Subcutaneous adipose tissue (tissue), 4 donors: Measurements from ENCODE around the gene CYP4F22. TPM values are rescaled to one million over a fixed set of nuclear protein-coding genes. Genes with fewer than 3 reads are reported as not detected.

Experiments
- total RNA-seq, 4 donors: library from RNA; depleted of rRNA; stranded (reverse); fragments of >200 nt; gene quantifications; one replicate each; pipeline ENCODE4 v1.1.0, GENCODE V29; 2016
- TF ChIP-seq, protein P1 (sequence below): fragments of 450-650 bp; IDR thresholded peaks from one replicate; pipeline ENCODE4 v1.5.1; 2016; ENCODE audit warnings: low read depth, mild to moderate bottlenecking, control low read depth, antibody characterized with exemption, moderate library complexity

CYP4F22 gene
- total RNA-seq, 4 donors from 2014 or later, result 0.33 to 5.9 (median 1.2) TPM

DNA sequence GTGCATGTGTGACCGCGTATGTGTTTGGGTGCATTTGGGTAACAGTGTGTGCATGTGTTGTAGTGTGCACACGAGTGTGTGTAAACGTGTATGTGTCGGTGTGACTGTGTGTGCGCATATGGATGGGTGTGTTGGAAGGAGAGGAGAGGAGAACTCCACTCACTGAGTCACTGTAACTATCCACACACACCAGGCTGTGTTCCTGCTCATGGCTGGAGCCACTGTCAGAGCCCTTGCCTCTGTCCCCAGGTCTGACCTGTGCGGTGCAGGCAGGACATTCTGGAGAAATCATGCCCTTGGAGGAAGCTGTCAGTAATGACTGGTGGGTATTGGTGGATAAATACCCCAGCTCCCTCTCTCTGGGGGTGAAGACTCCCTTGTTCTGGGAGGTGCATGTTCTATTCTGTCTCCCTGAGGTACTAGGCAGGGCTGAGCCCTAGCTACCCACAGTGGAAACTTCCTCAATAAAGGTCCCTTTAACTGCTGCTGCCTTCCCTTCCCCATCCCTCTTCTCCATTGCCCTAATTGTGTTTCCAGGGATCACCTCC is 48.4 kb downstream of the CYP4F22 start:
- TF ChIP-seq, protein P1, sequence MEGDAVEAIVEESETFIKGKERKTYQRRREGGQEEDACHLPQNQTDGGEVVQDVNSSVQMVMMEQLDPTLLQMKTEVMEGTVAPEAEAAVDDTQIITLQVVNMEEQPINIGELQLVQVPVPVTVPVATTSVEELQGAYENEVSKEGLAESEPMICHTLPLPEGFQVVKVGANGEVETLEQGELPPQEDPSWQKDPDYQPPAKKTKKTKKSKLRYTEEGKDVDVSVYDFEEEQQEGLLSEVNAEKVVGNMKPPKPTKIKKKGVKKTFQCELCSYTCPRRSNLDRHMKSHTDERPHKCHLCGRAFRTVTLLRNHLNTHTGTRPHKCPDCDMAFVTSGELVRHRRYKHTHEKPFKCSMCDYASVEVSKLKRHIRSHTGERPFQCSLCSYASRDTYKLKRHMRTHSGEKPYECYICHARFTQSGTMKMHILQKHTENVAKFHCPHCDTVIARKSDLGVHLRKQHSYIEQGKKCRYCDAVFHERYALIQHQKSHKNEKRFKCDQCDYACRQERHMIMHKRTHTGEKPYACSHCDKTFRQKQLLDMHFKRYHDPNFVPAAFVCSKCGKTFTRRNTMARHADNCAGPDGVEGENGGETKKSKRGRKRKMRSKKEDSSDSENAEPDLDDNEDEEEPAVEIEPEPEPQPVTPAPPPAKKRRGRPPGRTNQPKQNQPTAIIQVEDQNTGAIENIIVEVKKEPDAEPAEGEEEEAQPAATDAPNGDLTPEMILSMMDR, result no peak

DNA sequence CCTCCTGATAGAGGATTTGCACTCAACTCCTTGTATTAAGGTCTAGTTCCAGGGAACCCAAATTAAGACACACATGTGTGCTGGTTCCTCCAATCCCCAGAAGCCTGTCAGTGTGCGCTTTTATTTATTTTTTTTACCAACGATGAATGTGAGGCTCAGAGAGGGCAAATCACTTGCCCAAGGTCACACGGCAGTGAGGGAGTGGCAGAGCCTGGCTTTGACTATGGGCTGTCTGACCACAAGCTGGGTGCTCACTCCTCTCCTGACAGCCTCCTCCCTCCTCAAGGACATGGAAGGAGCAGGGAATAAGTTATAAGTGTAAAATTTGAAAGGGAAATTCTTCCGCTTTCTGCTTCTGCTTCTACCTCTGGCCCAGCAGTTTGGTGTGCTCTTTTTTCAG is 48.9 kb downstream of the CYP4F22 start:
- TF ChIP-seq, protein P1, result no peak

DNA sequence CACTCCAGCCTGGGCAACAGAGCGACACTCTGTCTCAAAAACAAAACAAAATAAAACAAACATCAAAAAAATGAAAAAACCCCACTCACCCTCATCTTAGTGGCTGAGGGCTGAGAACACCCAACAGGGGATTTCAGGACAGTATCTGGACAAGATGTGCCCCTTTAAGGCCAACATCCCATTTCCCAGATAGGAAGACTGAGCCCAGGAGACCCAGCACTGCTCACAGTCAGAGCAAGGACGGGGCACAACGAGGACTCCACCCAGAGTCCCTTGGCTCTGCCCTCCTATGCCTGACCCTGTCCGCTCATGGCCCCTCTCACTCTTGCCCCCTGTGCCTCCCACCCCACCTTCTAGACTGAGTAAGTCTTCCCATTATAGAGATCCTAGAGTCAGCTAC is 53.8 kb downstream of the CYP4F22 start:
- TF ChIP-seq, protein P1, result no peak

DNA sequence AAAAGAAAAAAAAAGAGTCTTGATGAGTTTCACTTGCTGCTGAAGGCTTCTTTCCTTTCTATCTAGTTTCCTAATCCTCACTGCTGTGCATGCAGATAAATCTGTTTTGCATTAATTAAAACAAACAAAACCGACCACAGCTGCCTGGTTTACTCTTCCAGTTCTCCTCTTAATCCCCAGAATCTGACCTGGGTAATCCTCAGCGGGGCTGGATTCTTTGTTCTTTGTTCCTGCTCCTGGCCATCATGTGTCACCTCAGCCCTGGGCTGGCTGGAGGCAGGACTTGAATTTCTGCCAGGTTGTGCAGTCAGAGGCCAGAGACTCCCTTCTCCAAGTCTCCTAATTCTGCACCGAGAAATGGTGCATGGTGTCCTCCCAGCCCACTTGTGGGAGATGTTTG is 54.5 kb downstream of the CYP4F22 start:
- TF ChIP-seq, protein P1, result no peak

DNA sequence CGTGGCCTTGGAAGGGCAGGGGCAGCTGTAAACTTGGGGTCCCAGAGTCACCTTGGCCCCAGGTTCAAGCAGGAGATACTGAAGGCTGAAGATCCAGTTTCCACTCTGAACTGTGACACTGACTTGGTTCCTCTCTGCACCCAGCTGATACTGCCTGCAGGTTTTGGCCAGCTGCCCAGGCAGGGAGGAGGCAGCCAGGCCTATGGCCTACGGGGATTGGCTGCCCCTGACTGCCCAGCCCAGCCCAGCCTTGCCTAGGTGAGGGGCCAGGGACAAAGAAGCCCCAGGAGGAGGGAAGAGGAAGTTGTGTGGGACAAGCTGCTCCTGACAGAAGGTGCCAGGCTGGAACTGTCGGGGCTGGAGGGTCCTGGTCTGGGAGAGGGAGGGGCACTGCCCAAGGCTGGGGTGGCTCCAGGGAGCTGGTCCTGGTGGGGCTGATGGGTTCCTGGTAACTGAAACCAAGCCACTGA is 55.0 kb downstream of the CYP4F22 start:
- TF ChIP-seq, protein P1, result no peak

DNA sequence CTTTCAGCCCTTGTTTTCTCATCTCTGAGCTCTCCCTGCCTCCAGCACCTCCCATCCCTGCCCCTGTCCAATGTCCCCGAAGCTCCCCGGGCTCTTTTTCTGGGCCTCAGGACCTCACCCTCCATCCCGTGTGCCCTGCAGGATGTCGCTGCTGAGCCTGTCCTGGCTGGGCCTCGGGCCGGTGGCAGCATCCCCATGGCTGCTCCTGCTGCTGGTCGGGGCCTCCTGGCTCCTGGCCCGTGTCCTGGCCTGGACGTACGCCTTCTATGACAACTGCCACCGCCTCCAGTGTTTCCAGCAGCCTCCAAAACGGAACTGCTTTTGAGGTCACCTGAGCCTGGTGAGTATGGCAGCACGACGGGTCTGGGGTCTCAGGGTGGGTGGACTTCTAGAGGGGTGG is 55.6 kb downstream of the CYP4F22 start:
- TF ChIP-seq, protein P1, result no peak

DNA sequence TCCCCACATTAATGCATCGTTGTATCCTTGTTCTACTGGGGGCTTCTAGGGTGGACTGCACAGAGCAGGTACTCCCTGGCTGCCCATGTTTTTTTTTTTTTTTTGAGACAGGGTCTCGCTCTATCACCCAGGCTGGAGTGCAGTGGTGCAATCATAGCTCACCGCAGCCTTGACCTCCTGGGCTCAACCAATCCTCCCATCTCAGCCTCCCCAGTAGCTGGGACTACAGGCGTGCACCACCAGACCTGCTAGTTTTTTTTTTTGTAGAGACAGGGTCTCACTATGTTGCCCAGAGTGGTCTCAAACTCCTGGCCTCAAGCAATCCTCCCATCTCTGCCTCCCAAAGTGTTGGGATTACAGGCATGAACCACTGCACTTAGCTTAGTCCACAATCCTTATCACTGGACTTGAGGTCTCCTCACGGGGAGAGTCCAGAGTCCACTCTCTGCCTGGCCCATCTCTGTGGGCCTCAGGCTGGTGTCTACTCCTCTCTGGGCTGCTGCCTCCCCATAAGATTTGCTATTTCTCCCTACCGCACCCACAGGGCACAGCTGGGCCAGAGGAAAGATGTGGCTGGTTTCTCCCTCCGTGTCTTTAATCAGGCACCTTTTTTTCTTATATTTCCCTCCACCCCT is 56.3 kb downstream of the CYP4F22 start:
- TF ChIP-seq, protein P1, result no peak
